22Rv1 (cell line): Measurements from ENCODE around the gene GCLM.

ENCODE experiments used
- CTCF ChIP-seq: fragments of 450-650 bp; IDR thresholded peaks from 2 replicates; pipeline ENCODE4 v1.5.1; 2017; ENCODE audit warnings: mild to moderate bottlenecking
- ZFX ChIP-seq: fragments of 450-650 bp; IDR thresholded peaks from 2 replicates; pipeline ENCODE4 v1.6.1; 2017; ENCODE audit warnings: antibody characterized with exemption, borderline replicate concordance

- no peak for TF ChIP-seq CTCF
- TF ChIP-seq ZFX: no peak
These were observed 29.4 kb upstream of the GCLM start for GRCh38 chr1:93938461-93939145.
